ENCODE measurements around the gene MRI1.

The MRI1 gene

DNA sequence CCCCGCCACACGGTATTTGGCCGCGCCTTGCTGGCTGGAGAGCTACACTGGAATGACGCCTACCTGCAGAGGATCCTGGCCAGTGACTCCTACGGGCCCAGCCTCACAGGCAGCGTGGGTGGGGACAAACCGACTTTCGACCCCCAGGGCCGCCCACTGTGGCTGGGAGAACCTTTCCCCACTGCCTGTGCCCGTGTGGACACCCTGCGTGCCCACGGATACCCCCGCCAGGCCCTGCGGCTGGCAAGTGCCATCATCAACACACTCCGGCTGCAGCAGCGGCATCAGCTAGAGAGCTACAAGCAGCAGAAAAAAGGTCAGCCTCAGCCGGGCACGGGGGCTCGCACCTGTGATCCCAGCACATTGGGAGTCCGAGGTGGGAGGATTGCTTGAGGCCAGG, 50.2 kb downstream of the MRI1 start:
- H3K27ac Mint-ChIP-seq, result no peak overlapping the region
- peaks cover 18% of the 10 kb centered on the region for H3K36me3 Mint-ChIP-seq (ENCODE audit: low read depth)
- no peaks in the 10 kb centered on the region for H3K9me3 Mint-ChIP-seq
- no peaks in the 10 kb centered on the region for H3K27me3 Mint-ChIP-seq (ENCODE audit: low read depth)
- no peaks in the 10 kb centered on the region for H3K4me1 Mint-ChIP-seq (ENCODE audit: low read depth)
- no peak overlapping the region for H3K4me3 Mint-ChIP-seq

DNA sequence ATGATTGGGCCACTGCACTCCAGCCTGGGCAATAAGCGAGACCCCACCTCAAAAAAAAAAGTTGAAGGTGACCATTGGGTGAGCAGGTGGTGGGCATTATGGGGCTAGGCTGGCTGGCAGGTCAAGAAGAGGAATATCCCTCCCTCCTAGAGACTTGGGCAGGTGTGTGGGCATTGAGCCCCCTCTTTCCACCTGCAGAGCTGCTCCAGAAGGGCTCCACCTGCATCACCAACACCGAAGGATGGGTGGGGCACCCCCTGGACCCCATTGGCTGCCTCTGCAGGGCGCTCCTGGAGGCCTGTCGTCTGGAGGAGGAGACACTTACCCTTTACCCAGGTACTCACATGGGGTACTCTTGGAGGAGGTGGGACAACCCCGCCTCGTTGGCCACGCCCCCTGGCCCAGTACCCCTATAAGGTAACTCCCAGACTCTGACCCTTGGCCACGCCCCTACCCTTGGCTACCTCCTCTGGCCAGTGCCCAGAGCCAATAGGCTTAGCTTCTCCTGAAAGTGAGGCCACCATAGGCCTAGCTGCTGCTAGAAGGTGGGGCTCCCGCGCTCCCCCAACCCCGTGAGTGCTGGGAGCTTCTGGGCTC, 52.8 kb downstream of the MRI1 start:
- H3K4me1 Mint-ChIP-seq (ENCODE audit: low read depth), result no peaks in the 10 kb centered on the region
- H3K27me3 Mint-ChIP-seq (ENCODE audit: low read depth), result no peaks in the 10 kb centered on the region
- H3K4me3 Mint-ChIP-seq, result no peak overlapping the region
- H3K9me3 Mint-ChIP-seq, result no peaks in the 10 kb centered on the region
- no peak overlapping the region for H3K27ac Mint-ChIP-seq
- peaks cover 18% of the 10 kb centered on the region for H3K36me3 Mint-ChIP-seq (ENCODE audit: low read depth)

DNA sequence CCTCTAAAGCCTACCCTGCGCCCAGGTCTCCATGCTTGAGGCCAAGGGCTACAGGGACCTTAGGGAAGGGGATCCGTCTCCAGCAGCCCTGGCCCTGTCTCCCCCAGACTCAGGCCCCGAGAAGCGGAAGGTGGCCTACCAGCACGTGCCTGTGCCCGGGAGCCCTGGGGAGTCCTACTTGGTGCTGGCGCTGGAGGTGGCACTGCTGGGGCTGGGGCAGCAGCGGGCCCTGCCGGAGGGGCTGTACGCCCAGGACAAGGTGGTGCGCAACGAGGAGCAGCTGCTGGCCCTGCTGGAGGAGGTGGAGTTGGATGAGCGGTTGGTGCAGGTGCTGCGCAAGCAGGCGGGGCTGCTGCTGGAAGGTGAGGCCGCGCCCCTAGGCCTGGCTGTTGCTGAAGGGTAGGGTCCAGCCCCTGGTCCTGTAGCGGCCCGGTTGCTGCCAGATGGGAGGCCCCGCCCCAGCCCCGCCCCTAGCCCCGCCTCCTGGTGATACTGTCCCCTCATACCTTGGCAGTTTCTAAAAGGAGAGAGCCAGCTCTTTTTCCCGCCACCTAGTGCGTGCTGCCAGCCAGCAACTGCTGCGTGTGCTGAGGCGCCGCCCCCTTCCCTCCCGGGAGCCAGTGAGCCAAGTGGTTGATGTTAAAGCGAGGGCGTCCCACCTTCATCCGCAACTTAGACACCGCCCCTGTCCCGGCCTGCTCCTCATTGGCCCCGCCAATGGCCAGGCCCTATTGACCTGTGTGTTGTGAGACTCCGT, 53.5 kb downstream of the MRI1 start:
- H3K4me3 Mint-ChIP-seq, result no peak overlapping the region
- H3K27me3 Mint-ChIP-seq (ENCODE audit: low read depth), result no peaks in the 10 kb centered on the region
- H3K36me3 Mint-ChIP-seq (ENCODE audit: low read depth), result peaks cover 18% of the 10 kb centered on the region
- H3K27ac Mint-ChIP-seq, result no peak overlapping the region
- no peaks in the 10 kb centered on the region for H3K4me1 Mint-ChIP-seq (ENCODE audit: low read depth)
- no peaks in the 10 kb centered on the region for H3K9me3 Mint-ChIP-seq

DNA sequence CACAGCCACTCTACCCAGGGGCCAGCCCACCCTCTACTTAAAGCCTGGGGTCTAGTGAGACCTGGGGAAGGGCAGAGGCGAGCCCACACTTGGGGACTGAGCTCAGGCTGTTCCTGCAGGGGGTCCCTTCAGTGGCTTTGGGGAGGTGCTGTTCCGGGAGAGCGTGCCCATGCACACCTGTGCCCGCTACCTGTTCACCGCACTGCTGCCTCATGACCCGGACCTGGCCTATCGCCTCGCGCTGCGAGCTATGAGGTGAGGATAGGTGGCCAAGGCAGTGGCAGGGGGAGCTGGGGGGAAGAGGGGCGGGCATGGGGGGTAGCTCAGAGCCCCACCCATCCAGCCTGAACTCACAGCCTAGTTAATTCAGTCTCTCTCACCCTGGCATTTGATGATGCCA, 54.9 kb downstream of the MRI1 start:
- peaks cover 15% of the 10 kb centered on the region for H3K36me3 Mint-ChIP-seq (ENCODE audit: low read depth)
- H3K4me3 Mint-ChIP-seq, result no peak overlapping the region
- no peak overlapping the region for H3K27ac Mint-ChIP-seq
- H3K4me1 Mint-ChIP-seq (ENCODE audit: low read depth), result no peaks in the 10 kb centered on the region
- H3K27me3 Mint-ChIP-seq (ENCODE audit: low read depth), result no peaks in the 10 kb centered on the region
- H3K9me3 Mint-ChIP-seq, result no peaks in the 10 kb centered on the region

DNA sequence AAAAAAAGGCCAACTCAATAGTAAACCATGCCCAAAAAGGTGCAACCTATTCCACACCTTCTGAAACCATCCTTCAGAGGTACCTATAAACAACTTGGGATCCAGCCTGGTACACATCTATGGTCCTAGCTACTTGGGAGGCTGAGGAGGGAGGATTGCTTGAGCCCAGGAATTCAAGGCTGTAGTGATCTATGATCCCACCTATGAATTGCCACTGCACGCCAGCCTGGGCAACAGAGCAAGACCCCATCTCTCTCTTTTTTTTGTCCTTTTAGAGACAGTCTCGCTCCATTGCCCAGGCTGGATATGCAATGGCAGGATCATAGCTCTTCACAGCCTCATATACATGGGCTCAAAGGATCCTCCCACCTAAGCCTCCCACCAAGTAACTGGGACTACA, 57.0 kb downstream of the MRI1 start:
- H3K4me3 Mint-ChIP-seq, result no peak overlapping the region
- no peaks in the 10 kb centered on the region for H3K9me3 Mint-ChIP-seq
- no peak overlapping the region for H3K27ac Mint-ChIP-seq
- H3K4me1 Mint-ChIP-seq (ENCODE audit: low read depth), result peaks cover 5% of the 10 kb centered on the region
- H3K27me3 Mint-ChIP-seq (ENCODE audit: low read depth), result no peaks in the 10 kb centered on the region
- H3K36me3 Mint-ChIP-seq (ENCODE audit: low read depth), result peaks cover 17% of the 10 kb centered on the region

DNA sequence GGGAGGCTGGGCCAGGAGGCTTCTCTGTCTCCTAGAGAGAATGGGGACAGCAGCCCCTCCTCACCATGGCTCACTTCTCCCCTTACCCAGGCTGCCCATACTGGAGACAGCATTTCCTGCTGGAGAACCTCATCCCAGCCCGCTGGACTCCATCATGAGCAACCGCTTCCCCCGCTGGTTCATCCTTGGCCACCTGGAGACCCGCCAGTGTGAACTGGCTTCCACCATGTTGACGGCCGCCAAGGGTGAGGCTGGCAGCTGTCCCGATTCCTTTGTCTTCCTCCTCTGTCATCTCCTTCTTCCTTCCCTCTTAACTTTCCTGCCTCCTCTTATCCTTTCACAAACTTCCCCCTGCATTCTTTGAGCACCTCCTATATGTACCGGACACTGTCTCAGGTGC, 58.9 kb downstream of the MRI1 start:
- H3K36me3 Mint-ChIP-seq (ENCODE audit: low read depth), result peaks cover 21% of the 10 kb centered on the region
- no peaks in the 10 kb centered on the region for H3K9me3 Mint-ChIP-seq
- no peak overlapping the region for H3K27ac Mint-ChIP-seq
- H3K27me3 Mint-ChIP-seq (ENCODE audit: low read depth), result no peaks in the 10 kb centered on the region
- peaks cover 5% of the 10 kb centered on the region for H3K4me1 Mint-ChIP-seq (ENCODE audit: low read depth)
- no peak overlapping the region for H3K4me3 Mint-ChIP-seq

All from T-helper 1 cell treated with Interleukin-12 subunit alpha and Interleukin-12 subunit beta and Interleukin-4 antibody, amounts not matched to agents 30 μg/mL and 1 μg/mL, for 36 hours (primary cell).